Stimulated activated CD8-positive, alpha-beta memory T cell treated with anti-CD3 and anti-CD28 coated beads, Interleukin-12 subunit alpha, Interleukin-12 subunit beta, amount 100 ng/mL, for 24 hours (primary cell): ENCODE measurements around the gene FBXO3.
"Not testable (repeated sequence)": the region's sequence is repeated elsewhere in the genome, so short reads cannot be mapped to it uniquely, and the experiment has no call there.

Experiments used
- DNase-seq: peaks from one replicate; pipeline ENCODE4 v3.0.0-alpha.2; 2020; ENCODE audit errors: extremely low read depth

Gene FBXO3

GRCh38 chr11:33773987-33774735 is at the start of gene FBXO3:
TSS of gene FBXO3 (minus strand) at chr11:33774520. CDS start at chr11:33774497, 23 bp downstream.
- DNase-seq = peak; percentile 51

GRCh38 chr11:33822981-33823380 is 48.7 kb upstream of the FBXO3 start:
- DNase-seq = not testable (repeated sequence)

- DNase-seq = no peak
Measured at GRCh38 chr11:33819278-33820035, 45.1 kb upstream of the FBXO3 start.

- DNase-seq = peak; percentile 67
Measured at GRCh38 chr11:33808228-33808828, 34.0 kb upstream of the FBXO3 start.

- DNase-seq = no peak
Measured at GRCh38 chr11:33804471-33804870, 30.2 kb upstream of the FBXO3 start.

- DNase-seq = no peak
Measured at GRCh38 chr11:33802194-33802950, 28.1 kb upstream of the FBXO3 start.

- no peak for DNase-seq
Measured at GRCh38 chr11:33801821-33802193, 27.5 kb upstream of the FBXO3 start.

GRCh38 chr11:33797879-33798278 is 23.6 kb upstream of the FBXO3 start:
- DNase-seq = no peak

GRCh38 chr11:33790040-33790439 is 15.7 kb upstream of the FBXO3 start:
- DNase-seq = no peak

- DNase-seq = not testable (repeated sequence)
Measured at GRCh38 chr11:33788095-33788494, 13.8 kb upstream of the FBXO3 start.

GRCh38 chr11:33787076-33787475 is 12.8 kb upstream of the FBXO3 start:
- no peak for DNase-seq

GRCh38 chr11:33785609-33786008 is 11.3 kb upstream of the FBXO3 start:
- DNase-seq = no peak

- DNase-seq = no peak
Measured at GRCh38 chr11:33779849-33780528, 5.7 kb upstream of the FBXO3 start.

GRCh38 chr11:33778675-33779074 is 4.4 kb upstream of the FBXO3 start:
- DNase-seq = no peak

GRCh38 chr11:33777906-33778305 is 3.6 kb upstream of the FBXO3 start:
- no peak for DNase-seq

GRCh38 chr11:33775832-33776470 is 1.6 kb upstream of the FBXO3 start:
- DNase-seq = no peak

GRCh38 chr11:33775467-33775807 is 1.1 kb upstream of the FBXO3 start:
- DNase-seq = no peak

GRCh38 chr11:33774736-33775466 is 581 bp upstream of the FBXO3 start:
- DNase-seq = no peak

- no peak for DNase-seq
Measured at GRCh38 chr11:33773404-33773986, 825 bp downstream of the FBXO3 start.

- no peak for DNase-seq
Measured at GRCh38 chr11:33772870-33773269, 1.4 kb downstream of the FBXO3 start.
